Jurkat, Clone E6-1 (cell line): Measurements from ENCODE around the gene RABL2A.
"Not testable (repeated sequence)": the region's sequence is repeated elsewhere in the genome, so short reads cannot be mapped to it uniquely, and the experiment has no call there.

Experiments used
- DNase-seq: peaks from one replicate; pipeline ENCODE4 v3.0.0-alpha.2; 2011; ENCODE audit warnings: low read depth, low spot score
- H3K4me3 ChIP-seq: 2 replicates; pipeline ENCODE4 v1.5.1; 2011; ENCODE audit warnings: mild to moderate bottlenecking, low read length, control low read depth, moderate library complexity

The RABL2A gene

GRCh38 chr2:113604085-113604477 lies 23.0 kb upstream of the RABL2A start:
- peak overlapping the region; percentile 47 for H3K4me3 ChIP-seq
- peak; percentile 95 for DNase-seq

GRCh38 chr2:113604661-113605060 lies 22.4 kb upstream of the RABL2A start:
- not testable (repeated sequence) for H3K4me3 ChIP-seq, DNase-seq

- not testable (repeated sequence) for DNase-seq, H3K4me3 ChIP-seq
These were observed 21.0 kb upstream of the RABL2A start for GRCh38 chr2:113606036-113606435.

GRCh38 chr2:113609822-113610221 lies 17.2 kb upstream of the RABL2A start:
- H3K4me3 ChIP-seq, DNase-seq: not testable (repeated sequence)

GRCh38 chr2:113621002-113621401 lies 6.1 kb upstream of the RABL2A start:
- DNase-seq, H3K4me3 ChIP-seq: not testable (repeated sequence)

- DNase-seq, H3K4me3 ChIP-seq: not testable (repeated sequence)
These were observed 1.2 kb upstream of the RABL2A start for GRCh38 chr2:113625906-113626305.

GRCh38 chr2:113632849-113633345 lies 5.8 kb downstream of the RABL2A start:
- not testable (repeated sequence) for DNase-seq, H3K4me3 ChIP-seq

GRCh38 chr2:113635358-113635757 lies 8.3 kb downstream of the RABL2A start:
- not testable (repeated sequence) for DNase-seq, H3K4me3 ChIP-seq

GRCh38 chr2:113636226-113636625 lies 9.2 kb downstream of the RABL2A start:
- not testable (repeated sequence) for H3K4me3 ChIP-seq, DNase-seq

GRCh38 chr2:113638084-113638483 lies 11.0 kb downstream of the RABL2A start:
- not testable (repeated sequence) for DNase-seq

GRCh38 chr2:113646217-113646616 lies 19.2 kb downstream of the RABL2A start:
- not testable (repeated sequence) for DNase-seq, H3K4me3 ChIP-seq

More at GRCh38 chr2:113638084-113638483, 11.0 kb downstream of the RABL2A start:
- H3K4me3 ChIP-seq = not testable (repeated sequence)

- not testable (repeated sequence) for H3K4me3 ChIP-seq, DNase-seq
These were observed 24.1 kb downstream of the RABL2A start for GRCh38 chr2:113650834-113651815.

- DNase-seq, H3K4me3 ChIP-seq: not testable (repeated sequence)
These were observed 25.5 kb downstream of the RABL2A start for GRCh38 chr2:113652599-113652998.

- peak overlapping the region; percentile 35 for H3K4me3 ChIP-seq
- DNase-seq = not testable (repeated sequence)
These were observed 29.1 kb downstream of the RABL2A start for GRCh38 chr2:113656031-113656624.

GRCh38 chr2:113657735-113658134 lies 30.7 kb downstream of the RABL2A start:
- not testable (repeated sequence) for DNase-seq, H3K4me3 ChIP-seq

- not testable (repeated sequence) for H3K4me3 ChIP-seq, DNase-seq
These were observed 36.4 kb downstream of the RABL2A start for GRCh38 chr2:113663285-113664060.

GRCh38 chr2:113664761-113665533 lies 37.9 kb downstream of the RABL2A start:
- H3K4me3 ChIP-seq, DNase-seq: not testable (repeated sequence)

- DNase-seq, H3K4me3 ChIP-seq: not testable (repeated sequence)
These were observed 41.9 kb downstream of the RABL2A start for GRCh38 chr2:113669013-113669412.
